K562 (cell line): ENCODE measurements around the gene LRRC51. TPM values are rescaled to one million over a fixed set of nuclear protein-coding genes. Genes with fewer than 3 reads are reported as not detected.

ENCODE experiments used
- ATAC-seq: fragments of 200-7000 bp; cut with Tn5 transposase; 3 replicates; pipeline ENCODE4 v1.9.1; 2020; ENCODE audit warnings: moderate library complexity
- BruUV-seq: library from RNA; stranded (reverse); fragments of 400-500 nt; replicated peaks from 2 replicates; lab custom pipeline; 2021; lab: Mats Ljungman, UMichigan
- CTCF ChIA-PET: fragments of 300-600 bp; formaldehyde crosslinking; extraction: SDS; loops from one replicate; lab custom pipeline; 2021; ENCODE audit warnings: low intra/inter-chr PET ratio; lab: Yijun Ruan, JAX
- POLR2A ChIA-PET: fragments of 300-600, 350-650 bp; sonication (Branson Sonifier 250); formaldehyde crosslinking; extraction: SDS; loops from one replicate; lab custom pipeline; 2021; ENCODE audit warnings: antibody characterized with exemption, inconsistent platforms; lab: Yijun Ruan, JAX
- DNase-seq, 4 experiments: peaks; one replicate each; pipeline versions ENCODE4 v3.0.0 to v3.0.0-alpha.2; 2011 to 2018; ENCODE audit warnings: low spot score in 3 of 4, mixed read lengths in 3 of 4; ENCODE audit errors: extremely low read depth in 1 of 4
- FAIRE-seq: peaks from 2 replicates; lab custom pipeline; 2011; peaks lifted over from hg19 to GRCh38; lab: Jason Lieb, UNC
- H2AFZ ChIP-seq: 2 replicates; pipeline ENCODE4 v1.6.0; 2011; ENCODE audit warnings: low read depth, low read length, control low read depth, inconsistent platforms
- H3K27ac ChIP-seq: fragments of 200-600 bp; 3 replicates; pipeline ENCODE4 v1.8.0; 2011; ENCODE audit warnings: low read depth, mild to moderate bottlenecking, control low read depth, inconsistent platforms, low read length, moderate library complexity, mixed read lengths; ENCODE audit errors: extremely low read depth
- H3K27me3 ChIP-seq, 2 experiments: fragments of 300-600 bp in 1 of 2; 2 replicates in 1 of 2; 3 replicates in 1 of 2; pipeline versions ENCODE4 v1.6.0 to v1.8.0; 2011; ENCODE audit warnings: inconsistent platforms in 2 of 2, low read length in 2 of 2, mild to moderate bottlenecking in 1 of 2, mixed read lengths in 1 of 2, moderate library complexity in 1 of 2; ENCODE audit not compliant: control insufficient read depth in 2 of 2, insufficient read depth in 2 of 2
- H3K36me3 ChIP-seq: fragments of 300-600 bp; 3 replicates; pipeline ENCODE4 v1.8.0; 2011; ENCODE audit warnings: mild to moderate bottlenecking, low read length, inconsistent platforms; ENCODE audit not compliant: control insufficient read depth, insufficient read depth
- H3K4me1 ChIP-seq, 2 experiments: fragments of 200-600 bp in 1 of 2; replicated peaks in 1 of 2; 2 replicates in 1 of 2; 3 replicates in 1 of 2; pipeline versions ENCODE4 v1.5.1 to v1.8.0; 2011; ENCODE audit warnings: inconsistent platforms in 2 of 2, low read length in 2 of 2, mild to moderate bottlenecking in 1 of 2, mixed read lengths in 1 of 2, moderate library complexity in 1 of 2; ENCODE audit not compliant: control insufficient read depth in 2 of 2, insufficient read depth in 2 of 2
- H3K4me2 ChIP-seq: 2 replicates; pipeline ENCODE4 v1.6.1; 2011; ENCODE audit warnings: low read length, control low read depth, inconsistent platforms, mixed read lengths; ENCODE audit not compliant: insufficient read depth
- H3K4me3 ChIP-seq: fragments of 200-600 bp; sonication (generic), shearing (Covaris generic); 2 replicates; pipeline ENCODE4 v1.5.1; 2016; ENCODE audit warnings: control low read depth, inconsistent platforms
- H3K79me2 ChIP-seq: fragments of 200-600 bp; 3 replicates; pipeline ENCODE4 v1.8.0; 2011; ENCODE audit warnings: low read length, inconsistent platforms; ENCODE audit not compliant: control insufficient read depth, insufficient read depth
- H3K9ac ChIP-seq, 2 experiments: 2 replicates each; pipeline versions ENCODE4 v1.6.0 to v1.6.1; 2011; ENCODE audit warnings: low read depth in 2 of 2, low read length in 2 of 2, control low read depth in 1 of 2, inconsistent platforms in 1 of 2, mild to moderate bottlenecking in 1 of 2, mixed read lengths in 1 of 2; ENCODE audit not compliant: insufficient read depth in 1 of 2
- H3K9me1 ChIP-seq: one replicate; pipeline ENCODE4 v1.6.0; 2011; ENCODE audit warnings: inconsistent platforms, mild to moderate bottlenecking, low read length, moderate library complexity; ENCODE audit not compliant: control insufficient read depth, insufficient read depth
- H3K9me3 ChIP-seq: replicated peaks from 2 replicates; pipeline ENCODE4 v1.5.1; 2011; ENCODE audit warnings: low read depth, low read length, inconsistent platforms; ENCODE audit not compliant: control insufficient read depth, insufficient read depth
- H4K20me1 ChIP-seq: replicated peaks from 2 replicates; pipeline ENCODE4 v1.6.1; 2011; ENCODE audit warnings: low read length, inconsistent platforms, mixed read lengths; ENCODE audit not compliant: control insufficient read depth, insufficient read depth
- CBX1 ChIP-seq: sonication (generic); IDR thresholded peaks from 2 replicates; pipeline ENCODE4 v1.6.1; 2016; ENCODE audit warnings: antibody characterized with exemption, low read depth, mild to moderate bottlenecking
- CBX8 ChIP-seq: fragments of 200-600 bp; sonication (generic); IDR thresholded peaks from 2 replicates; pipeline ENCODE4 v1.6.1; 2012; ENCODE audit warnings: borderline replicate concordance, mixed run types, low read depth, mild to moderate bottlenecking, moderate library complexity, mixed read lengths, low read length, control low read depth, inconsistent platforms; ENCODE audit not compliant: poor library complexity, severe bottlenecking; ENCODE audit errors: extremely low read depth
- E2F1 ChIP-seq: sonication (generic); formaldehyde crosslinking; IDR thresholded peaks from 2 replicates; pipeline ENCODE4 v1.8.1; 2023; ENCODE audit warnings: mild to moderate bottlenecking, missing genetic modification reagents, moderate library complexity
- HDGF ChIP-seq: fragments of 450-650 bp; IDR thresholded peaks from 2 replicates; pipeline ENCODE4 v1.6.1; 2016
- HMBOX1 ChIP-seq: sonication (generic); IDR thresholded peaks from 2 replicates; pipeline ENCODE4 v1.6.1; 2016
- HNRNPK ChIP-seq: fragments of 200-400 bp; formaldehyde crosslinking; IDR thresholded peaks from one replicate; pipeline ENCODE4 v1.6.1; 2018; ENCODE audit warnings: mild to moderate bottlenecking, low read depth, low read length; ENCODE audit not compliant: poor library complexity, severe bottlenecking
- JUN ChIP-seq, 2 experiments: sonication (generic) in 1 of 2; formaldehyde crosslinking in 1 of 2; IDR thresholded peaks; 2 replicates each; pipeline versions ENCODE4 v1.6.1 to v1.8.0; 2012 to 2022; ENCODE audit warnings: borderline replicate concordance in 2 of 2, mild to moderate bottlenecking in 2 of 2, improper control_type of control experiment in 1 of 2, low read depth in 1 of 2, low read length in 1 of 2, missing genetic modification reagents in 1 of 2
- MAFK ChIP-seq: IDR thresholded peaks from 2 replicates; pipeline ENCODE4 v1.6.1; 2011; ENCODE audit warnings: low read length, improper control_type of control experiment
- MIER1 ChIP-seq: fragments of 450-650 bp; IDR thresholded peaks from 2 replicates; pipeline ENCODE4 v1.6.1; 2016; ENCODE audit warnings: antibody characterized with exemption, mild to moderate bottlenecking, low read depth
- MXI1 ChIP-seq: IDR thresholded peaks from 2 replicates; pipeline ENCODE4 v1.6.1; 2011; ENCODE audit warnings: low read depth, mild to moderate bottlenecking, improper control_type of control experiment, low read length
- U2AF1 ChIP-seq: fragments of 200-400 bp; formaldehyde crosslinking; optimal IDR thresholded peaks from 2 replicates; pipeline ENCODE3; 2017; ENCODE audit warnings: mild to moderate bottlenecking, low read depth, low read length, moderate library complexity
- ZKSCAN8 ChIP-seq: fragments of 200-800 bp; sonication (Bioruptor generic); IDR thresholded peaks from 2 replicates; pipeline ENCODE4 v1.6.1; 2016; ENCODE audit warnings: missing genetic modification characterization, missing compliant biosample characterization
- ZNF184 ChIP-seq: sonication (generic); formaldehyde crosslinking; IDR thresholded peaks from 2 replicates; pipeline ENCODE4 v1.5.0; 2020; ENCODE audit warnings: missing genetic modification reagents
- ZNF395 ChIP-seq: fragments of 200-800 bp; sonication (Bioruptor generic); IDR thresholded peaks from 2 replicates; pipeline ENCODE4 v1.6.1; 2017; ENCODE audit warnings: missing genetic modification characterization, missing compliant biosample characterization
- ZNF444 ChIP-seq: fragments of 250-450 bp; sonication (Bioruptor Pico); IDR thresholded peaks from 2 replicates; pipeline ENCODE4 v1.4.0; 2020; ENCODE audit warnings: mild to moderate bottlenecking, moderate library complexity
- ZNF639 ChIP-seq, 2 experiments: fragments of 200-800 bp in 1 of 2; sonication (Bioruptor generic) in 1 of 2; sonication (generic) in 1 of 2; formaldehyde crosslinking in 1 of 2; IDR thresholded peaks in 1 of 2; conservative IDR thresholded peaks in 1 of 2; 2 replicates each; pipeline versions ENCODE4 v1.5.0 to v1.6.1; 2016 to 2020; ENCODE audit warnings: missing compliant biosample characterization in 1 of 2, missing genetic modification characterization in 1 of 2, missing genetic modification reagents in 1 of 2
- ZNF766 ChIP-seq: fragments of 200-800 bp; sonication (Bioruptor generic); conservative IDR thresholded peaks from 2 replicates; pipeline ENCODE4 v1.6.1; 2016; ENCODE audit warnings: missing genetic modification characterization, missing compliant biosample characterization
- WGBS: fragments of 100-300 bp; shearing (Covaris generic); methylation state at CpG from one replicate; pipeline ENCODE4 v1.1.6; 2016; ENCODE audit warnings: low coverage, mixed read lengths; ENCODE audit not compliant: insufficient coverage; ENCODE audit errors: missing lambda C conversion rate; 5-methylcytosine and 5-hydroxymethylcytosine counted together
- in situ Hi-C: fragments of 300-500 bp; cut with MboI; formaldehyde crosslinking; loops from 4 replicates; pipeline ENCODE4 v1.15.0; 2018; ENCODE audit warnings: inconsistent platforms, mixed read lengths
- intact Hi-C: fragments of 100-400 bp; cut with micrococcal nuclease; formaldehyde crosslinking; loops from 2 replicates; pipeline ENCODE4 v1.14.2; 2022
- polyA plus RNA-seq, 8 experiments: library from polyadenylated mRNA; depleted of rRNA in 4 of 8; stranded (reverse) in 5 of 8; unstranded in 3 of 8; fragments of >200 nt; fragmentation: Nextera tagmentation in 2 of 8; fragmentation: Illumina TruSeq in 1 of 8; extraction: Ambion mirVana in 2 of 8; extraction: Trizol in 1 of 8; gene quantifications; 2 replicates each; pipeline versions ENCODE4 v1.2.1 to v1.2.3, GENCODE V29; 2011 to 2014; ENCODE audit warnings: inconsistent platforms in 1 of 8, missing spikeins in 1 of 8
- total RNA-seq, 7 experiments: library from RNA; depleted of rRNA in 6 of 7; stranded (reverse); fragments of >200 nt in 6 of 7; fragmentation: Illumina TruSeq in 2 of 7; extraction: Trizol in 2 of 7; gene quantifications; 2 replicates each; pipeline versions ENCODE4 v1.2.1 to v1.2.3, GENCODE V29; 2011 to 2021; ENCODE audit warnings: low replicate concordance in 1 of 7

LRRC51 gene
- total and polyA plus RNA-seq, 9 of the 15 experiments (the other 6 are each of a cell fraction or from before 2014, with no cell fraction given): 4.7 to 10.6 (median 5.6) TPM

GRCh38 chr11:72125956-72126355 lies 45.3 kb downstream of the LRRC51 start:
- Histone ChIP-seq H3K9ac (no peak overlapping the region), H2AFZ (no peak overlapping the region), H3K9me1 (no peaks in the 10 kb centered on the region), H3K9me3 (no peaks in the 10 kb centered on the region; the same call in 1 of the 2 replicates), H3K4me2 (no peak overlapping the region), H3K4me3 (no peak overlapping the region), H3K27me3 (no peaks in the 10 kb centered on the region), H3K4me1 (peaks cover 12 to 17% of the 10 kb centered on the region in 2 experiments), H3K79me2 (no peaks in the 10 kb centered on the region), H4K20me1 (no peaks in the 10 kb centered on the region), H3K27ac (no peak overlapping the region), H3K36me3 (no peaks in the 10 kb centered on the region)
- 0% methylated on average over 1 of the region's 1 CpG for WGBS
- no peak for ATAC-seq
- FAIRE-seq: no peak
- ChIA-PET CTCF (no interaction called here), POLR2A (interaction anchor here (0.7 to 1.2 kb wide), 5 partner anchors 10 to 14 kb away, joined by 3 to 5 read pairs (median 3); partner anchors contain the start of genes ANAPC15 and FOLR3)
- in situ Hi-C loops: no loop called here
- intact Hi-C loops: no loop called here
- BruUV-seq: no TSS peak
- DNase-seq: no peak
- TF ChIP-seq ZNF766 (no peak), HNRNPK (no peak), ZNF444 (CRISPR knock-in tag) (no peak), CBX1 (no peak), ZNF184 (CRISPR knock-in tag) (no peak), JUN (IDR thresholded peaks at IDR 0.05; ENCODE audit: borderline replicate concordance, low read depth, low read length) (no peak), JUN (CRISPR knock-in tag; IDR thresholded peaks at IDR 0.05; ENCODE audit: borderline replicate concordance) (no peak), MXI1 (no peak), MAFK (no peak), MIER1 (no peak), HDGF (no peak), U2AF1 (no peak), CBX8 (no peak), ZNF395 (CRISPR knock-in tag) (no peak), HMBOX1 (no peak), ZNF639 (CRISPR knock-in tag; conservative IDR thresholded peaks at IDR 0.05 in 1 of 2, IDR thresholded peaks at IDR 0.05 in 1 of 2) (no peak), E2F1 (CRISPR knock-in tag) (no peak), ZKSCAN8 (no peak)
